ENCODE results near the gene ZBTB45. TPM values are rescaled to one million over a fixed set of nuclear protein-coding genes. Genes with fewer than 3 reads are reported as not detected.

Gene ZBTB45
- total RNA-seq, 1 experiment from 2014 or later, result 12.0 TPM

GRCh38 chr19:58544591-58545285 lies 25.1 kb upstream of the ZBTB45 start:
- ChIA-PET CTCF (interaction anchor here (1.2 to 1.8 kb wide), 3 partner anchors 24 to 26 kb away, joined by 3 to 9 read pairs (median 3); partner anchors contain the start of gene ZBTB45), RAD21 (ENCODE audit: low non-redundant PET in 1 of 2, low total read pairs in 2 of 2, uncharacterized antibody in 2 of 2, unreplicated experiment in 2 of 2) (no interaction called here), POLR2A (interaction anchor here (1.2 to 2.4 kb wide), 8 partner anchors 9 to 182 kb away, joined by 4 to 31 read pairs (median 12); partner anchors contain the start of genes CHMP2A, MZF1, ZBTB45 and ZNF497)
- Histone ChIP-seq H3K36me3 (ENCODE audit: control insufficient read depth in 1 of 2, insufficient read depth in 2 of 2, low read length in 2 of 2) (peaks cover 36 to 46% of the 10 kb centered on the region in 2 experiments; a peak in 2 of 4 replicates), H3K9me2 (ENCODE audit: insufficient read depth) (no peaks in the 10 kb centered on the region), H2AFZ (ENCODE audit: low read depth, low read length, poor library complexity, severe bottlenecking) (no peak overlapping the region), H3K9ac (ENCODE audit: low read length) (peak overlapping the region; percentile 93), H3K4me3 (replicated peaks in 1 of 2; ENCODE audit: low read depth in 1 of 2, low read length in 2 of 2) (peak overlapping the region; percentile 90 to 94), H3K4me1 (ENCODE audit: control insufficient read depth in 1 of 2, insufficient read depth in 2 of 2, low read length in 2 of 2) (peaks cover 14 to 27% of the 10 kb centered on the region in 2 experiments), H3K27me3 (ENCODE audit: insufficient read depth, low read length) (peaks cover 3% of the 10 kb centered on the region; the same call in 1 of the 2 replicates), H4K20me1 (ENCODE audit: insufficient read depth) (peaks cover 32% of the 10 kb centered on the region; the same call in 1 of the 2 replicates), H3K79me2 (ENCODE audit: insufficient read depth, low read length) (peaks cover 52% of the 10 kb centered on the region), H3K9me3 (ENCODE audit: control insufficient read depth in 1 of 2, insufficient read depth in 1 of 2, low read depth in 1 of 2, low read length in 2 of 2) (no peaks in the 10 kb centered on the region), H3K4me2 (ENCODE audit: low read length) (peak overlapping the region; percentile 90), H3K27ac (ENCODE audit: low read depth, low read length) (peak overlapping the region; percentile 77)
- intact Hi-C loops (cut with micrococcal nuclease), result loop anchor here (1.0 kb wide), 2 partner anchors 25 to 29 kb away; partner anchors contain the start of genes MZF1 and ZBTB45
- peak; percentile 51 for ATAC-seq
- no TSS peak for BruUV-seq (replicated peaks)
- no peak for DNase-seq (ENCODE audit: low read depth, low spot score)
- peak; percentile 28 for TF ChIP-seq SIN3A (IDR thresholded peaks at IDR 0.05; ENCODE audit: low read depth)
- TF ChIP-seq EZH2phosphoT487 (IDR thresholded peaks at IDR 0.05; ENCODE audit: borderline replicate concordance), result no peak
- peak; percentile 91 for TF ChIP-seq ZFX (IDR thresholded peaks at IDR 0.05)

- peak within 1 kb of the TSS; percentile 93 for H3K9ac ChIP-seq (ENCODE audit: low read length)
- peak; percentile 92 for ATAC-seq
- H3K27me3 ChIP-seq (ENCODE audit: insufficient read depth, low read length), result peaks cover 10% of the 10 kb centered on the region; the same call in 1 of the 2 replicates
- H4K20me1 ChIP-seq (ENCODE audit: insufficient read depth), result peaks cover 32% of the 10 kb centered on the region; the same call in 1 of the 2 replicates
- H3K36me3 ChIP-seq (ENCODE audit: control insufficient read depth in 1 of 2, insufficient read depth in 2 of 2, low read length in 2 of 2), result peaks cover 32 to 38% of the 10 kb centered on the region in 2 experiments; a peak in 2 of 4 replicates
- POLR2A ChIA-PET, result interaction anchor here (0.8 to 2.4 kb wide), 10 partner anchors 9 to 182 kb away, joined by 3 to 31 read pairs (median 9); partner anchors contain the start of genes CHMP2A, MZF1, ZBTB45 and ZNF497
- TSS peak; percentile 100 for BruUV-seq (replicated peaks)
- peak within 1 kb of the TSS; percentile 77 for H3K27ac ChIP-seq (ENCODE audit: low read depth, low read length)
- H2AFZ ChIP-seq (ENCODE audit: low read depth, low read length, poor library complexity, severe bottlenecking), result no peak within 1 kb of the TSS
- peaks cover 44% of the 10 kb centered on the region for H3K79me2 ChIP-seq (ENCODE audit: insufficient read depth, low read length)
- H3K9me3 ChIP-seq (ENCODE audit: control insufficient read depth in 1 of 2, insufficient read depth in 1 of 2, low read depth in 1 of 2, low read length in 2 of 2), result no peaks in the 10 kb centered on the region
- peaks cover 14 to 27% of the 10 kb centered on the region in 2 experiments for H3K4me1 ChIP-seq (ENCODE audit: control insufficient read depth in 1 of 2, insufficient read depth in 2 of 2, low read length in 2 of 2)
- CTCF ChIA-PET, result interaction anchor here (1.2 to 1.8 kb wide), 4 partner anchors 23 to 30 kb away, joined by 3 to 11 read pairs (median 6); partner anchors contain the start of gene ZBTB45
- DNase-seq (ENCODE audit: low read depth, low spot score), result peak; percentile 96
- H3K4me2 ChIP-seq (ENCODE audit: low read length), result peak within 1 kb of the TSS; percentile 90
- no peaks in the 10 kb centered on the region for H3K9me2 ChIP-seq (ENCODE audit: insufficient read depth)
- RAD21 ChIA-PET (ENCODE audit: low non-redundant PET in 1 of 2, low total read pairs in 2 of 2, uncharacterized antibody in 2 of 2, unreplicated experiment in 2 of 2), result no interaction called here
- intact Hi-C loops (cut with micrococcal nuclease), result loop anchor here (1.0 kb wide), 2 partner anchors 25 to 29 kb away; partner anchors contain the start of genes MZF1 and ZBTB45
- peak within 1 kb of the TSS; percentile 90 to 94 for H3K4me3 ChIP-seq (replicated peaks in 1 of 2; ENCODE audit: low read depth in 1 of 2, low read length in 2 of 2)
- TF ChIP-seq MAX (IDR thresholded peaks at IDR 0.05) (peak; percentile 86), ZBTB33 (IDR thresholded peaks at IDR 0.05; ENCODE audit: extremely low read depth, insufficient replicate concordance, low read length) (no peak), EGR1 (IDR thresholded peaks at IDR 0.05; ENCODE audit: low read depth) (peak; percentile 82), TCF7L2 (IDR thresholded peaks at IDR 0.05; ENCODE audit: borderline replicate concordance, extremely low read depth, insufficient read depth, insufficient read length) (peak; percentile 44), POLR2AphosphoS5 (IDR thresholded peaks at IDR 0.05; ENCODE audit: low read depth, low read length) (peak; percentile 97), YY1 (IDR thresholded peaks at IDR 0.05; ENCODE audit: extremely low read depth, insufficient replicate concordance, low read depth, low read length) (peak; percentile 52), CTCF (IDR thresholded peaks at IDR 0.05 in 2 of 3, conservative IDR thresholded peaks at IDR 0.05 in 1 of 3; ENCODE audit: borderline replicate concordance in 1 of 3, insufficient read depth in 1 of 3, low read depth in 2 of 3, low read length in 2 of 3) (no peak), POLR2A (IDR thresholded peaks at IDR 0.05; ENCODE audit: borderline replicate concordance, extremely low read depth, insufficient read depth, insufficient read length) (peak; percentile 88)
These were observed 24.4 kb upstream of the ZBTB45 start, which contains the start of gene TRIM28 for GRCh38 chr19:58543826-58544590. TRIM28 (plus strand) TSS chr19:58544064; CDS start chr19:58544758, 694 bp downstream.
